Esophagus muscularis mucosa (tissue), 4 donors: ENCODE data around the gene ACVR1.

Source experiments
- CTCF ChIP-seq, 3 experiments: fragments of 200-600 bp in 2 of 3; fragments of 450-650 bp in 1 of 3; sonication (generic) in 2 of 3; IDR thresholded peaks; one replicate each; pipeline ENCODE4 v1.5.1; 2017 to 2019; ENCODE audit warnings: antibody characterized with exemption in 3 of 3, mild to moderate bottlenecking in 2 of 3, moderate library complexity in 1 of 3
- EP300 ChIP-seq: sonication (generic); formaldehyde crosslinking; IDR thresholded peaks from one replicate; pipeline ENCODE4 v1.6.1; 2017; ENCODE audit warnings: antibody characterized with exemption
- POLR2A ChIP-seq: fragments of 450-650 bp; IDR thresholded peaks from one replicate; pipeline ENCODE4 v1.6.1; 2017; ENCODE audit warnings: antibody characterized with exemption, moderate library complexity, mild to moderate bottlenecking, low read depth

GRCh38 chr2:157785866-157786662 is 90.1 kb downstream of the ACVR1 start:
- no peak for TF ChIP-seq CTCF (IDR thresholded peaks at IDR 0.05)
- no peak for TF ChIP-seq EP300
- TF ChIP-seq POLR2A, result no peak
